HepG2 (cell line): ENCODE data around the gene THEM4. TPM values are rescaled to one million over a fixed set of nuclear protein-coding genes. Genes with fewer than 3 reads are reported as not detected.
A peak's percentile ranks its signal among the peaks of the same experiment; 100 is the strongest.

Experiments
- BHLHE40 ChIP-seq: IDR thresholded peaks from 2 replicates; pipeline ENCODE4 v1.6.1; 2011; ENCODE audit warnings: low read length, improper control_type of control experiment
- BORCS8-MEF2B ChIP-seq: sonication (generic); formaldehyde crosslinking; IDR thresholded peaks from 2 replicates; pipeline ENCODE4 v1.8.0; 2022; ENCODE audit warnings: mild to moderate bottlenecking, missing genetic modification reagents
- E2F5 ChIP-seq: sonication (generic); formaldehyde crosslinking; conservative IDR thresholded peaks from 2 replicates; pipeline ENCODE4 v1.4.0; 2020; ENCODE audit warnings: missing genetic modification reagents
- FOSL2 ChIP-seq: sonication (generic); formaldehyde crosslinking; IDR thresholded peaks from 2 replicates; pipeline ENCODE4 v1.4.0; 2020; ENCODE audit warnings: missing genetic modification reagents
- FOXA1 ChIP-seq, 2 experiments: fragments of 450-650 bp in 1 of 2; sonication (generic) in 1 of 2; formaldehyde crosslinking in 1 of 2; IDR thresholded peaks; 2 replicates each; pipeline versions ENCODE4 v1.4.0 to v1.6.1; 2016 to 2020; ENCODE audit warnings: missing genetic modification reagents in 1 of 2
- MIER3 ChIP-seq: IDR thresholded peaks from 2 replicates; pipeline ENCODE4 v1.6.1; 2016; ENCODE audit warnings: missing compliant biosample characterization, borderline replicate concordance
- PBX2 ChIP-seq: IDR thresholded peaks from 2 replicates; pipeline ENCODE4 v1.6.1; 2016; ENCODE audit warnings: control low read depth
- PRDM10 ChIP-seq: sonication (generic); formaldehyde crosslinking; IDR thresholded peaks from 2 replicates; pipeline ENCODE4 v1.4.0; 2020; ENCODE audit warnings: low read depth, missing genetic modification reagents
- RXRB ChIP-seq: IDR thresholded peaks from 2 replicates; pipeline ENCODE4 v1.6.1; 2016; ENCODE audit warnings: borderline replicate concordance, missing genetic modification reagents, missing compliant biosample characterization
- SATB2 ChIP-seq: sonication (generic); formaldehyde crosslinking; IDR thresholded peaks from 2 replicates; pipeline ENCODE4 v1.5.0; 2020; ENCODE audit warnings: missing genetic modification reagents
- SOX5 ChIP-seq: IDR thresholded peaks from 2 replicates; pipeline ENCODE4 v1.6.1; 2016; ENCODE audit warnings: borderline replicate concordance
- SP1 ChIP-seq, 2 experiments: fragments of 450-650 bp in 1 of 2; sonication (generic) in 1 of 2; formaldehyde crosslinking in 1 of 2; IDR thresholded peaks; 2 replicates each; pipeline versions ENCODE4 v1.4.0 to v1.6.1; 2016 to 2020; ENCODE audit warnings: missing genetic modification reagents in 1 of 2
- TARDBP ChIP-seq: sonication (generic); formaldehyde crosslinking; IDR thresholded peaks from 2 replicates; pipeline ENCODE4 v1.8.0; 2022; ENCODE audit warnings: mild to moderate bottlenecking, missing genetic modification reagents
- TFAP4 ChIP-seq: sonication (generic); IDR thresholded peaks from 2 replicates; pipeline ENCODE4 v1.6.1; 2016; ENCODE audit warnings: low read depth, borderline replicate concordance
- ZFY ChIP-seq: sonication (generic); formaldehyde crosslinking; IDR thresholded peaks from 2 replicates; pipeline ENCODE4 v1.4.0; 2020; ENCODE audit warnings: missing genetic modification reagents
- ZNF431 ChIP-seq: sonication (generic); formaldehyde crosslinking; IDR thresholded peaks from 2 replicates; pipeline ENCODE4 v1.9.0; 2022; ENCODE audit warnings: missing genetic modification reagents, low read depth, mild to moderate bottlenecking, borderline replicate concordance
- ZNF451 ChIP-seq: sonication (generic); formaldehyde crosslinking; IDR thresholded peaks from 2 replicates; pipeline ENCODE4 v1.5.0; 2020; ENCODE audit warnings: mild to moderate bottlenecking, missing genetic modification reagents
- ZNF687 ChIP-seq: sonication (generic); formaldehyde crosslinking; IDR thresholded peaks from 2 replicates; pipeline ENCODE4 v1.5.1; 2020; ENCODE audit warnings: mild to moderate bottlenecking, missing genetic modification reagents, moderate library complexity
- polyA plus RNA-seq, 8 experiments: library from polyadenylated mRNA; depleted of rRNA in 3 of 8; stranded (reverse) in 7 of 8; unstranded in 1 of 8; fragments of >200 nt; fragmentation: Illumina TruSeq in 4 of 8; extraction: Trizol in 4 of 8; gene quantifications; 2 replicates each; pipeline versions ENCODE4 v1.2.1 to v1.2.3, GENCODE V29; 2011 to 2016; ENCODE audit warnings: low read depth in 4 of 8, missing spikeins in 1 of 8, mixed read lengths in 1 of 8; ENCODE audit not compliant: insufficient read depth in 1 of 8
- total RNA-seq, 5 experiments: library from RNA; depleted of rRNA; stranded (reverse); fragments of >200 nt; fragmentation: Illumina TruSeq; extraction: Trizol; gene quantifications; 2 replicates each; pipeline ENCODE4 v1.2.3, GENCODE V29; 2016; ENCODE audit warnings: low read depth in 1 of 5

Gene THEM4
- total and polyA plus RNA-seq, 2 of the 13 experiments (the other 11 are each of a cell fraction or from before 2014, with no cell fraction given) = 10.9 to 13.9 TPM

- TF ChIP-seq PBX2 (CRISPR knock-in tag) = peak; percentile 19; the same call in 1 of the 2 replicates
- no peak for TF ChIP-seq SP1 (IDR thresholded peaks at IDR 0.05)
- peak; percentile 25; the same call in 1 of the 2 replicates for TF ChIP-seq SP1 (CRISPR knock-in tag; IDR thresholded peaks at IDR 0.05)
- peak; percentile 11; the same call in 1 of the 2 replicates for TF ChIP-seq TARDBP (CRISPR knock-in tag)
- peak; percentile 53; the same call in 1 of the 2 replicates for TF ChIP-seq SOX5 (CRISPR knock-in tag)
- peak; percentile 48 for TF ChIP-seq FOSL2 (CRISPR knock-in tag)
- TF ChIP-seq ZNF431 (CRISPR knock-in tag) = 0 out of 2 replicates have a peak, but pooled peaks have one; percentile 49
- peak; percentile 58 for TF ChIP-seq RXRB (CRISPR knock-in tag)
- TF ChIP-seq ZFY (CRISPR knock-in tag) = peak; percentile 77
- no peak for TF ChIP-seq E2F5 (CRISPR knock-in tag)
- peak; percentile 97 for TF ChIP-seq ZNF687 (CRISPR knock-in tag)
- peak; percentile 95 for TF ChIP-seq TFAP4
- TF ChIP-seq ZNF451 (CRISPR knock-in tag) = 0 out of 2 replicates have a peak, but pooled peaks have one; percentile 43
- TF ChIP-seq MIER3 = peak; percentile 74; the same call in 1 of the 2 replicates
- peak; percentile 82 for TF ChIP-seq BHLHE40
- TF ChIP-seq FOXA1 (IDR thresholded peaks at IDR 0.05) = no peak
- peak; percentile 79 for TF ChIP-seq FOXA1 (CRISPR knock-in tag; IDR thresholded peaks at IDR 0.05)
- TF ChIP-seq BORCS8-MEF2B (CRISPR knock-in tag) = peak; percentile 27; the same call in 1 of the 2 replicates
- TF ChIP-seq SATB2 (CRISPR knock-in tag) = no peak
- TF ChIP-seq PRDM10 (CRISPR knock-in tag) = 0 out of 2 replicates have a peak, but pooled peaks have one; percentile 47
Observed at GRCh38 chr1:151832318-151832980, 76.9 kb downstream of the THEM4 start (continued).
